ENCODE data around the gene NINJ1. TPM values are rescaled to one million over a fixed set of nuclear protein-coding genes. Genes with fewer than 3 reads are reported as not detected.

NINJ1 gene
- total and polyA plus RNA-seq, 2 of the 13 experiments (the other 11 are each of a cell fraction or from before 2014, with no cell fraction given): 81.2 to 92.1 TPM

GRCh38 chr9:93112116-93112863 is 21.8 kb downstream of the NINJ1 start (continued):
- TF ChIP-seq, protein P1, sequence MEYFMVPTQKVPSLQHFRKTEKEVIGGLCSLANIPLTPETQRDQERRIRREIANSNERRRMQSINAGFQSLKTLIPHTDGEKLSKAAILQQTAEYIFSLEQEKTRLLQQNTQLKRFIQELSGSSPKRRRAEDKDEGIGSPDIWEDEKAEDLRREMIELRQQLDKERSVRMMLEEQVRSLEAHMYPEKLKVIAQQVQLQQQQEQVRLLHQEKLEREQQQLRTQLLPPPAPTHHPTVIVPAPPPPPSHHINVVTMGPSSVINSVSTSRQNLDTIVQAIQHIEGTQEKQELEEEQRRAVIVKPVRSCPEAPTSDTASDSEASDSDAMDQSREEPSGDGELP (IDR thresholded peaks at IDR 0.05; ENCODE audit: borderline replicate concordance, low read depth): peak; percentile 69; the same call in 1 of the 2 replicates
- peak; percentile 55 for TF ChIP-seq RAD21 (CRISPR knock-in tag; IDR thresholded peaks at IDR 0.05)
- TF ChIP-seq FOXO4 (CRISPR knock-in tag; conservative IDR thresholded peaks at IDR 0.05): 0 out of 2 replicates have a peak, but pooled peaks have one; percentile 65
- peak; percentile 92 for TF ChIP-seq ZBTB7B (CRISPR knock-in tag; IDR thresholded peaks at IDR 0.05)
- no peak for TF ChIP-seq REL (CRISPR knock-in tag; conservative IDR thresholded peaks at IDR 0.05)
- TF ChIP-seq ZNF451 (CRISPR knock-in tag; IDR thresholded peaks at IDR 0.05): no peak
- TF ChIP-seq, protein P2, sequence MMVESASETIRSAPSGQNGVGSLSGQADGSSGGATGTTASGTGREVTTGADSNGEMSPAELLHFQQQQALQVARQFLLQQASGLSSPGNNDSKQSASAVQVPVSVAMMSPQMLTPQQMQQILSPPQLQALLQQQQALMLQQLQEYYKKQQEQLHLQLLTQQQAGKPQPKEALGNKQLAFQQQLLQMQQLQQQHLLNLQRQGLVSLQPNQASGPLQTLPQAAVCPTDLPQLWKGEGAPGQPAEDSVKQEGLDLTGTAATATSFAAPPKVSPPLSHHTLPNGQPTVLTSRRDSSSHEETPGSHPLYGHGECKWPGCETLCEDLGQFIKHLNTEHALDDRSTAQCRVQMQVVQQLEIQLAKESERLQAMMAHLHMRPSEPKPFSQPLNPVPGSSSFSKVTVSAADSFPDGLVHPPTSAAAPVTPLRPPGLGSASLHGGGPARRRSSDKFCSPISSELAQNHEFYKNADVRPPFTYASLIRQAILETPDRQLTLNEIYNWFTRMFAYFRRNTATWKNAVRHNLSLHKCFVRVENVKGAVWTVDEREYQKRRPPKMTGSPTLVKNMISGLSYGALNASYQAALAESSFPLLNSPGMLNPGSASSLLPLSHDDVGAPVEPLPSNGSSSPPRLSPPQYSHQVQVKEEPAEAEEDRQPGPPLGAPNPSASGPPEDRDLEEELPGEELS (CRISPR knock-in tag; IDR thresholded peaks at IDR 0.05): peak; percentile 56; the same call in 1 of the 2 replicates
- TF ChIP-seq NAIF1 (CRISPR knock-in tag; IDR thresholded peaks at IDR 0.05; ENCODE audit: borderline replicate concordance): no peak
- peak; percentile 51 for TF ChIP-seq POLR2G (IDR thresholded peaks at IDR 0.05; ENCODE audit: low read depth, low read length)
- TF ChIP-seq ZNF598 (CRISPR knock-in tag; IDR thresholded peaks at IDR 0.05; ENCODE audit: borderline replicate concordance): peak; percentile 69; the same call in 1 of the 2 replicates
- TF ChIP-seq JUNB (CRISPR knock-in tag; IDR thresholded peaks at IDR 0.05; ENCODE audit: borderline replicate concordance): no peak
- no peak for TF ChIP-seq ZNF678 (CRISPR knock-in tag; IDR thresholded peaks at IDR 0.05)
- 0 out of 2 replicates have a peak, but pooled peaks have one; percentile 58 for TF ChIP-seq ZFP1 (CRISPR knock-in tag; IDR thresholded peaks at IDR 0.05)
- peak; percentile 26 for TF ChIP-seq IKZF4 (CRISPR knock-in tag; IDR thresholded peaks at IDR 0.05; ENCODE audit: borderline replicate concordance, low read depth, not compliant biosample characterization)
- TF ChIP-seq NFE2 (CRISPR knock-in tag; IDR thresholded peaks at IDR 0.05): no peak
- TF ChIP-seq AHDC1 (CRISPR knock-in tag; IDR thresholded peaks at IDR 0.05; ENCODE audit: borderline replicate concordance): no peak
- no peak; the same call in 1 of the 2 replicates for TF ChIP-seq ZNF510 (CRISPR knock-in tag; IDR thresholded peaks at IDR 0.05; ENCODE audit: low read depth)
- peak; percentile 40; the same call in 1 of the 2 replicates for TF ChIP-seq SP2 (CRISPR knock-in tag; IDR thresholded peaks at IDR 0.05)
- peak; percentile 70; the same call in 1 of the 2 replicates for TF ChIP-seq HMG20A (CRISPR knock-in tag; IDR thresholded peaks at IDR 0.05; ENCODE audit: borderline replicate concordance)
